GM06990 (cell line): ENCODE data around the gene SLC23A1.
A peak's percentile ranks its signal among the peaks of the same experiment; 100 is the strongest.

Experiments used
- DNase-seq: peaks from one replicate; pipeline ENCODE4 v3.0.0-alpha.2; 2011; ENCODE audit not compliant: insufficient read length; ENCODE audit errors: extremely low read depth
- H3K27me3 ChIP-seq: replicated peaks from 2 replicates; pipeline ENCODE4 v1.6.0; 2011; ENCODE audit warnings: low read length; ENCODE audit not compliant: control insufficient read depth, insufficient read depth
- H3K36me3 ChIP-seq: 2 replicates; pipeline ENCODE4 v1.5.1; 2011; ENCODE audit warnings: low read length; ENCODE audit not compliant: control insufficient read depth, insufficient read depth
- H3K4me3 ChIP-seq: replicated peaks from 2 replicates; pipeline ENCODE4 v1.5.1; 2011; ENCODE audit warnings: low read depth, mild to moderate bottlenecking, control low read depth, low read length
- CTCF ChIP-seq: IDR thresholded peaks from 2 replicates; pipeline ENCODE4 v1.5.1; 2011; ENCODE audit warnings: low read length, control low read depth, mild to moderate bottlenecking, inconsistent platforms; ENCODE audit not compliant: insufficient read depth, poor library complexity, severe bottlenecking

Gene SLC23A1

GRCh38 chr5:139394123-139394653, 11.1 kb upstream of the SLC23A1 start:
- peak; percentile 83 for DNase-seq
- TF ChIP-seq CTCF, result peak; percentile 50
- peak overlapping the region; percentile 68 for H3K4me3 ChIP-seq

GRCh38 chr5:139393497-139394122, 10.5 kb upstream of the SLC23A1 start:
- H3K27me3 ChIP-seq, result no peaks in the 10 kb centered on the region
- DNase-seq, result no peak
- no peak for TF ChIP-seq CTCF

More at GRCh38 chr5:139394123-139394653, 11.1 kb upstream of the SLC23A1 start:
- Histone ChIP-seq H3K36me3 (peaks cover 1% of the 10 kb centered on the region; the same call in 1 of the 2 replicates), H3K27me3 (no peaks in the 10 kb centered on the region)

GRCh38 chr5:139392678-139393496, 9.8 kb upstream of the SLC23A1 start:
- Histone ChIP-seq H3K36me3 (peaks cover 3% of the 10 kb centered on the region), H3K27me3 (no peaks in the 10 kb centered on the region), H3K4me3 (peak overlapping the region; percentile 68)
- peak; percentile 94 for DNase-seq
- TF ChIP-seq CTCF, result peak; percentile 95

More at GRCh38 chr5:139393497-139394122, 10.5 kb upstream of the SLC23A1 start:
- Histone ChIP-seq H3K36me3 (peaks cover 1% of the 10 kb centered on the region; the same call in 1 of the 2 replicates), H3K4me3 (peak overlapping the region; percentile 68)

- no peak for DNase-seq
- Histone ChIP-seq H3K4me3 (peak overlapping the region; percentile 68), H3K27me3 (no peaks in the 10 kb centered on the region), H3K36me3 (peaks cover 7% of the 10 kb centered on the region)
- TF ChIP-seq CTCF, result no peak
Observed at GRCh38 chr5:139392324-139392677, 9.2 kb upstream of the SLC23A1 start.

GRCh38 chr5:139391570-139392323, 8.7 kb upstream of the SLC23A1 start:
- Histone ChIP-seq H3K36me3 (peaks cover 7% of the 10 kb centered on the region), H3K27me3 (no peaks in the 10 kb centered on the region), H3K4me3 (peak overlapping the region; percentile 68)
- TF ChIP-seq CTCF, result no peak
- peak; percentile 52 for DNase-seq
